MCF 10A (cell line): Measurements from ENCODE around the gene CRYZ. TPM values are rescaled to one million over a fixed set of nuclear protein-coding genes. Genes with fewer than 3 reads are reported as not detected.

Source experiments
- BruUV-seq: library from RNA; stranded (reverse); fragments of 400-500 nt; replicated peaks from 2 replicates; lab custom pipeline; 2021; lab: Mats Ljungman, UMichigan
- CTCF ChIA-PET: fragments of 300-600 bp; sonication (Branson Sonifier 250); formaldehyde crosslinking; extraction: SDS; loops from one replicate; lab custom pipeline; 2021; ENCODE audit warnings: antibody characterized with exemption, inconsistent platforms; lab: Yijun Ruan, JAX
- POLR2A ChIA-PET: fragments of 300-600, 350-650 bp; sonication (Branson Sonifier 250); formaldehyde crosslinking; extraction: SDS; loops from one replicate; lab custom pipeline; 2020; ENCODE audit warnings: antibody characterized with exemption, inconsistent platforms; lab: Yijun Ruan, JAX
- DNase-seq: peaks from one replicate; pipeline ENCODE4 v3.0.0-alpha.2; 2018; ENCODE audit not compliant: unreplicated experiment
- H3K27ac Mint-ChIP-seq: one replicate; pipeline ENCODE4 v1.8.0; 2022; ENCODE audit warnings: mild to moderate bottlenecking, low read depth, mixed read lengths; ENCODE audit not compliant: unreplicated experiment
- H3K27me3 Mint-ChIP-seq: one replicate; pipeline ENCODE4 v1.8.0; 2022; ENCODE audit warnings: mixed read lengths; ENCODE audit not compliant: insufficient read depth, unreplicated experiment
- H3K36me3 Mint-ChIP-seq: one replicate; pipeline ENCODE4 v1.8.0; 2022; ENCODE audit warnings: mild to moderate bottlenecking, moderate library complexity, mixed read lengths; ENCODE audit not compliant: insufficient read depth, unreplicated experiment
- H3K4me1 Mint-ChIP-seq: one replicate; pipeline ENCODE4 v1.8.0; 2022; ENCODE audit warnings: mixed read lengths; ENCODE audit not compliant: insufficient read depth, unreplicated experiment
- H3K4me3 Mint-ChIP-seq: one replicate; pipeline ENCODE4 v1.8.0; 2022; ENCODE audit warnings: mild to moderate bottlenecking, moderate library complexity, mixed read lengths; ENCODE audit not compliant: unreplicated experiment
- H3K9me3 Mint-ChIP-seq: one replicate; pipeline ENCODE4 v1.8.0; 2022; ENCODE audit warnings: mixed read lengths; ENCODE audit not compliant: unreplicated experiment
- CTCF ChIP-seq: fragments of 200-600 bp; IDR thresholded peaks from one replicate; pipeline ENCODE4 v1.8.0; 2022; ENCODE audit warnings: antibody characterized with exemption, mild to moderate bottlenecking; ENCODE audit not compliant: unreplicated experiment
- intact Hi-C: fragments of 100-400 bp; cut with micrococcal nuclease; formaldehyde crosslinking; loops from 2 replicates; pipeline ENCODE4 v1.14.1; 2022
- total RNA-seq: library from RNA; stranded (reverse); gene quantifications from 2 replicates; pipeline ENCODE4 v1.2.3, GENCODE V29; 2022

The CRYZ gene
- total RNA-seq, 1 experiment from 2014 or later = 5.8 TPM

- Mint-ChIP-seq H3K27me3 (no peaks in the 10 kb centered on the region), H3K4me1 (no peaks in the 10 kb centered on the region), H3K27ac (no peak overlapping the region), H3K4me3 (no peak overlapping the region), H3K36me3 (no peaks in the 10 kb centered on the region), H3K9me3 (no peaks in the 10 kb centered on the region)
- no TSS peak for BruUV-seq
- no peak for DNase-seq
- POLR2A ChIA-PET = no interaction called here
- CTCF ChIA-PET = interaction anchor here (0.5 kb wide), 1 partner anchor 27 kb away, joined by 8 read pairs; no protein-coding TSS in a partner anchor
- intact Hi-C loops = no loop called here
- no peak for TF ChIP-seq CTCF
Measured at GRCh38 chr1:74716822-74717221, 16.0 kb downstream of the CRYZ start.

- BruUV-seq = no TSS peak
- TF ChIP-seq CTCF = no peak
- no peaks in the 10 kb centered on the region for H3K4me1 Mint-ChIP-seq
- H3K27me3 Mint-ChIP-seq = no peaks in the 10 kb centered on the region
- CTCF ChIA-PET = interaction anchor here (0.6 kb wide), 1 partner anchor 28 kb away, joined by 4 read pairs; no protein-coding TSS in a partner anchor
- POLR2A ChIA-PET = no interaction called here
- H3K4me3 Mint-ChIP-seq = no peak overlapping the region
- no peaks in the 10 kb centered on the region for H3K9me3 Mint-ChIP-seq
- H3K27ac Mint-ChIP-seq = no peak overlapping the region
- H3K36me3 Mint-ChIP-seq = peaks cover 8% of the 10 kb centered on the region
- DNase-seq = no peak
- intact Hi-C loops = no loop called here
Measured at GRCh38 chr1:74715806-74716205, 17.0 kb downstream of the CRYZ start.

GRCh38 chr1:74715236-74715502, 17.7 kb downstream of the CRYZ start:
- Mint-ChIP-seq H3K4me1 (no peaks in the 10 kb centered on the region), H3K27me3 (no peaks in the 10 kb centered on the region), H3K36me3 (peaks cover 9% of the 10 kb centered on the region), H3K9me3 (no peaks in the 10 kb centered on the region), H3K4me3 (no peak overlapping the region), H3K27ac (no peak overlapping the region)
- intact Hi-C loops = no loop called here
- CTCF ChIA-PET = interaction anchor here (0.8 to 3.0 kb wide), 4 partner anchors 18 to 58 kb away, joined by 3 to 13 read pairs (median 4); partner anchors contain the start of genes CRYZ and TYW3
- POLR2A ChIA-PET = no interaction called here
- no TSS peak for BruUV-seq
- no peak for DNase-seq
- no peak for TF ChIP-seq CTCF

GRCh38 chr1:74714429-74715235, 18.2 kb downstream of the CRYZ start:
- Mint-ChIP-seq H3K36me3 (peaks cover 9% of the 10 kb centered on the region), H3K9me3 (no peaks in the 10 kb centered on the region), H3K27me3 (no peaks in the 10 kb centered on the region), H3K27ac (no peak overlapping the region), H3K4me1 (no peaks in the 10 kb centered on the region), H3K4me3 (no peak overlapping the region)
- TF ChIP-seq CTCF = no peak
- intact Hi-C loops = no loop called here
- DNase-seq = no peak
- BruUV-seq = no TSS peak
- POLR2A ChIA-PET = no interaction called here
- CTCF ChIA-PET = interaction anchor here (0.8 to 3.0 kb wide), 4 partner anchors 17 to 58 kb away, joined by 3 to 13 read pairs (median 4); partner anchors contain the start of genes CRYZ and TYW3
